ENCODE data around the gene CANT1. TPM values are rescaled to one million over a fixed set of nuclear protein-coding genes. Genes with fewer than 3 reads are reported as not detected.

The CANT1 gene
- total and polyA plus RNA-seq, 9 of the 15 experiments (the other 6 are each of a cell fraction or from before 2014, with no cell fraction given) = 2.7 to 66.4 (median 22.5) TPM

GRCh38 chr17:79052131-79052530 is 42.6 kb upstream of the CANT1 start:
- intact Hi-C loops (cut with micrococcal nuclease) = no loop called here
- no peaks in the 10 kb centered on the region for H4K20me1 ChIP-seq (replicated peaks; ENCODE audit: control insufficient read depth, insufficient read depth, low read length)
- FAIRE-seq = no peak
- H3K9me3 ChIP-seq (replicated peaks; ENCODE audit: control insufficient read depth, insufficient read depth, low read depth, low read length) = no peaks in the 10 kb centered on the region
- no peaks in the 10 kb centered on the region for H3K36me3 ChIP-seq (ENCODE audit: control insufficient read depth, insufficient read depth, low read length)
- H3K4me1 ChIP-seq (replicated peaks in 1 of 2; ENCODE audit: control insufficient read depth in 2 of 2, insufficient read depth in 2 of 2, low read length in 2 of 2) = peaks cover 0 to 14% of the 10 kb centered on the region in 2 experiments; a peak in 2 of 5 replicates
- H3K27me3 ChIP-seq (ENCODE audit: control insufficient read depth in 2 of 2, insufficient read depth in 2 of 2, low read length in 2 of 2) = peaks cover 20 to 40% of the 10 kb centered on the region in 2 experiments; a peak in 4 of 5 replicates
- 0% methylated on average over 1 of the region's 1 CpG for WGBS (ENCODE audit: insufficient coverage, low coverage, missing lambda C conversion rate)
- no peak for DNase-seq (ENCODE audit: extremely low read depth in 1 of 4, low spot score in 3 of 4)
- in situ Hi-C loops (cut with MboI) = loop anchor here (25.0 kb wide), 1 partner anchor 335 kb away; no protein-coding TSS in a partner anchor
- H3K4me2 ChIP-seq (ENCODE audit: insufficient read depth, low read length) = no peak overlapping the region
- H3K9me1 ChIP-seq (ENCODE audit: control insufficient read depth, insufficient read depth, low read length) = no peaks in the 10 kb centered on the region
- ChIA-PET CTCF (ENCODE audit: low intra/inter-chr PET ratio) (no interaction called here), POLR2A (no interaction called here)
- H3K27ac ChIP-seq (ENCODE audit: extremely low read depth, low read depth, low read length) = no peak overlapping the region
- no peak overlapping the region for H2AFZ ChIP-seq (ENCODE audit: low read depth, low read length)
- no peak overlapping the region for H3K9ac ChIP-seq (ENCODE audit: insufficient read depth in 1 of 2, low read depth in 2 of 2, low read length in 2 of 2)
- no peak overlapping the region for H3K4me3 ChIP-seq
- TF ChIP-seq RB1 (IDR thresholded peaks at IDR 0.05; ENCODE audit: low read depth) (no peak), HINFP (tag; conservative IDR thresholded peaks at IDR 0.05; ENCODE audit: low read depth) (no peak), HDAC6 (IDR thresholded peaks at IDR 0.05; ENCODE audit: low read depth, low read length) (no peak), ZFX (CRISPR knock-in tag; IDR thresholded peaks at IDR 0.05) (no peak), ZNF586 (CRISPR knock-in tag; conservative IDR thresholded peaks at IDR 0.05) (no peak)
- TF ChIP-seq, protein P1, sequence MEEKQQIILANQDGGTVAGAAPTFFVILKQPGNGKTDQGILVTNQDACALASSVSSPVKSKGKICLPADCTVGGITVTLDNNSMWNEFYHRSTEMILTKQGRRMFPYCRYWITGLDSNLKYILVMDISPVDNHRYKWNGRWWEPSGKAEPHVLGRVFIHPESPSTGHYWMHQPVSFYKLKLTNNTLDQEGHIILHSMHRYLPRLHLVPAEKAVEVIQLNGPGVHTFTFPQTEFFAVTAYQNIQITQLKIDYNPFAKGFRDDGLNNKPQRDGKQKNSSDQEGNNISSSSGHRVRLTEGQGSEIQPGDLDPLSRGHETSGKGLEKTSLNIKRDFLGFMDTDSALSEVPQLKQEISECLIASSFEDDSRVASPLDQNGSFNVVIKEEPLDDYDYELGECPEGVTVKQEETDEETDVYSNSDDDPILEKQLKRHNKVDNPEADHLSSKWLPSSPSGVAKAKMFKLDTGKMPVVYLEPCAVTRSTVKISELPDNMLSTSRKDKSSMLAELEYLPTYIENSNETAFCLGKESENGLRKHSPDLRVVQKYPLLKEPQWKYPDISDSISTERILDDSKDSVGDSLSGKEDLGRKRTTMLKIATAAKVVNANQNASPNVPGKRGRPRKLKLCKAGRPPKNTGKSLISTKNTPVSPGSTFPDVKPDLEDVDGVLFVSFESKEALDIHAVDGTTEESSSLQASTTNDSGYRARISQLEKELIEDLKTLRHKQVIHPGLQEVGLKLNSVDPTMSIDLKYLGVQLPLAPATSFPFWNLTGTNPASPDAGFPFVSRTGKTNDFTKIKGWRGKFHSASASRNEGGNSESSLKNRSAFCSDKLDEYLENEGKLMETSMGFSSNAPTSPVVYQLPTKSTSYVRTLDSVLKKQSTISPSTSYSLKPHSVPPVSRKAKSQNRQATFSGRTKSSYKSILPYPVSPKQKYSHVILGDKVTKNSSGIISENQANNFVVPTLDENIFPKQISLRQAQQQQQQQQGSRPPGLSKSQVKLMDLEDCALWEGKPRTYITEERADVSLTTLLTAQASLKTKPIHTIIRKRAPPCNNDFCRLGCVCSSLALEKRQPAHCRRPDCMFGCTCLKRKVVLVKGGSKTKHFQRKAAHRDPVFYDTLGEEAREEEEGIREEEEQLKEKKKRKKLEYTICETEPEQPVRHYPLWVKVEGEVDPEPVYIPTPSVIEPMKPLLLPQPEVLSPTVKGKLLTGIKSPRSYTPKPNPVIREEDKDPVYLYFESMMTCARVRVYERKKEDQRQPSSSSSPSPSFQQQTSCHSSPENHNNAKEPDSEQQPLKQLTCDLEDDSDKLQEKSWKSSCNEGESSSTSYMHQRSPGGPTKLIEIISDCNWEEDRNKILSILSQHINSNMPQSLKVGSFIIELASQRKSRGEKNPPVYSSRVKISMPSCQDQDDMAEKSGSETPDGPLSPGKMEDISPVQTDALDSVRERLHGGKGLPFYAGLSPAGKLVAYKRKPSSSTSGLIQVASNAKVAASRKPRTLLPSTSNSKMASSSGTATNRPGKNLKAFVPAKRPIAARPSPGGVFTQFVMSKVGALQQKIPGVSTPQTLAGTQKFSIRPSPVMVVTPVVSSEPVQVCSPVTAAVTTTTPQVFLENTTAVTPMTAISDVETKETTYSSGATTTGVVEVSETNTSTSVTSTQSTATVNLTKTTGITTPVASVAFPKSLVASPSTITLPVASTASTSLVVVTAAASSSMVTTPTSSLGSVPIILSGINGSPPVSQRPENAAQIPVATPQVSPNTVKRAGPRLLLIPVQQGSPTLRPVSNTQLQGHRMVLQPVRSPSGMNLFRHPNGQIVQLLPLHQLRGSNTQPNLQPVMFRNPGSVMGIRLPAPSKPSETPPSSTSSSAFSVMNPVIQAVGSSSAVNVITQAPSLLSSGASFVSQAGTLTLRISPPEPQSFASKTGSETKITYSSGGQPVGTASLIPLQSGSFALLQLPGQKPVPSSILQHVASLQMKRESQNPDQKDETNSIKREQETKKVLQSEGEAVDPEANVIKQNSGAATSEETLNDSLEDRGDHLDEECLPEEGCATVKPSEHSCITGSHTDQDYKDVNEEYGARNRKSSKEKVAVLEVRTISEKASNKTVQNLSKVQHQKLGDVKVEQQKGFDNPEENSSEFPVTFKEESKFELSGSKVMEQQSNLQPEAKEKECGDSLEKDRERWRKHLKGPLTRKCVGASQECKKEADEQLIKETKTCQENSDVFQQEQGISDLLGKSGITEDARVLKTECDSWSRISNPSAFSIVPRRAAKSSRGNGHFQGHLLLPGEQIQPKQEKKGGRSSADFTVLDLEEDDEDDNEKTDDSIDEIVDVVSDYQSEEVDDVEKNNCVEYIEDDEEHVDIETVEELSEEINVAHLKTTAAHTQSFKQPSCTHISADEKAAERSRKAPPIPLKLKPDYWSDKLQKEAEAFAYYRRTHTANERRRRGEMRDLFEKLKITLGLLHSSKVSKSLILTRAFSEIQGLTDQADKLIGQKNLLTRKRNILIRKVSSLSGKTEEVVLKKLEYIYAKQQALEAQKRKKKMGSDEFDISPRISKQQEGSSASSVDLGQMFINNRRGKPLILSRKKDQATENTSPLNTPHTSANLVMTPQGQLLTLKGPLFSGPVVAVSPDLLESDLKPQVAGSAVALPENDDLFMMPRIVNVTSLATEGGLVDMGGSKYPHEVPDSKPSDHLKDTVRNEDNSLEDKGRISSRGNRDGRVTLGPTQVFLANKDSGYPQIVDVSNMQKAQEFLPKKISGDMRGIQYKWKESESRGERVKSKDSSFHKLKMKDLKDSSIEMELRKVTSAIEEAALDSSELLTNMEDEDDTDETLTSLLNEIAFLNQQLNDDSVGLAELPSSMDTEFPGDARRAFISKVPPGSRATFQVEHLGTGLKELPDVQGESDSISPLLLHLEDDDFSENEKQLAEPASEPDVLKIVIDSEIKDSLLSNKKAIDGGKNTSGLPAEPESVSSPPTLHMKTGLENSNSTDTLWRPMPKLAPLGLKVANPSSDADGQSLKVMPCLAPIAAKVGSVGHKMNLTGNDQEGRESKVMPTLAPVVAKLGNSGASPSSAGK (IDR thresholded peaks at IDR 0.05) = no peak
- no TSS peak for BruUV-seq (replicated peaks)
- H3K79me2 ChIP-seq (ENCODE audit: control insufficient read depth, insufficient read depth, low read length) = no peaks in the 10 kb centered on the region
- no peak for ATAC-seq
